ENCODE results near the gene CFAP97.

Gene CFAP97

GRCh38 chr4:185112104-185112503, 91.7 kb downstream of the CFAP97 start:
- H3K36me3 ChIP-seq (ENCODE audit: control insufficient read depth, insufficient read depth, low read length): no peaks in the 10 kb centered on the region
- peaks cover 16% of the 10 kb centered on the region for H3K4me1 ChIP-seq (ENCODE audit: control insufficient read depth, insufficient read depth, low read length)
- H3K9ac ChIP-seq (ENCODE audit: low read depth, low read length): no peak overlapping the region
- H3K4me3 ChIP-seq (ENCODE audit: low read depth, low read length): no peak overlapping the region
- no peaks in the 10 kb centered on the region for H3K9me3 ChIP-seq (ENCODE audit: control insufficient read depth, insufficient read depth, low read length)
- no peaks in the 10 kb centered on the region for H3K27me3 ChIP-seq (ENCODE audit: control insufficient read depth, insufficient read depth, low read length)

GRCh38 chr4:185110375-185110823, 93.4 kb downstream of the CFAP97 start:
- Histone ChIP-seq H3K9me3 (ENCODE audit: control insufficient read depth, insufficient read depth, low read length) (no peaks in the 10 kb centered on the region), H3K36me3 (ENCODE audit: control insufficient read depth, insufficient read depth, low read length) (no peaks in the 10 kb centered on the region), H3K9ac (ENCODE audit: low read depth, low read length) (no peak overlapping the region), H3K4me3 (ENCODE audit: low read depth, low read length) (no peak overlapping the region), H3K4me1 (ENCODE audit: control insufficient read depth, insufficient read depth, low read length) (peaks cover 16% of the 10 kb centered on the region), H3K27me3 (ENCODE audit: control insufficient read depth, insufficient read depth, low read length) (no peaks in the 10 kb centered on the region)

GRCh38 chr4:185109736-185110135, 94.1 kb downstream of the CFAP97 start:
- H3K9ac ChIP-seq (ENCODE audit: low read depth, low read length): no peak overlapping the region
- peaks cover 16% of the 10 kb centered on the region for H3K4me1 ChIP-seq (ENCODE audit: control insufficient read depth, insufficient read depth, low read length)
- H3K36me3 ChIP-seq (ENCODE audit: control insufficient read depth, insufficient read depth, low read length): no peaks in the 10 kb centered on the region
- H3K4me3 ChIP-seq (ENCODE audit: low read depth, low read length): no peak overlapping the region
- no peaks in the 10 kb centered on the region for H3K9me3 ChIP-seq (ENCODE audit: control insufficient read depth, insufficient read depth, low read length)
- H3K27me3 ChIP-seq (ENCODE audit: control insufficient read depth, insufficient read depth, low read length): no peaks in the 10 kb centered on the region
